ENCODE measurements around the gene PLSCR4. TPM values are rescaled to one million over a fixed set of nuclear protein-coding genes. Genes with fewer than 3 reads are reported as not detected.

Gene PLSCR4
- total and polyA plus RNA-seq, 4 donors, result 19.5 to 56.4 (median 34.9) TPM

DNA sequence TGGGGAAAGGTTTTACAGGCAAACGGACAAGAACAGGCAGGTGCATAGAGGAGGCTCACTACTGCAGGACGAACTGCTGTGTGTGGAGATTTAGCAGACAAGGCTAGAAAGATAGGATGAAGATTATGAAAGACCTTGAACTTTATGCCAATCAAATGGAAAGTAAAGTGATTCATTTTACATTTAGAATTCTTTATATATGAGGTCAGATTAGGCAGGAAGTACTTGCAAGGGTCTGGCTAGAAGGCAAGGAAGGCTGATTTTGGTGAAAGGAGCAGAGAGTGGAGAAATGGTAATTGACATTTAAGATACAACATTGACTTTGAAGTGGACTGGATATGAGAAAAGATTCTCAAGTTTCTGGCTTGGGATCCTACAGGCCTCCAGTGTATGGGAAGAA, 33.6 kb downstream of the PLSCR4 start (continued):
- TF ChIP-seq ATF3 (IDR thresholded peaks at IDR 0.05) (no peak), HNF4G (IDR thresholded peaks at IDR 0.05) (no peak), FOXA2 (IDR thresholded peaks at IDR 0.05) (no peak)

DNA sequence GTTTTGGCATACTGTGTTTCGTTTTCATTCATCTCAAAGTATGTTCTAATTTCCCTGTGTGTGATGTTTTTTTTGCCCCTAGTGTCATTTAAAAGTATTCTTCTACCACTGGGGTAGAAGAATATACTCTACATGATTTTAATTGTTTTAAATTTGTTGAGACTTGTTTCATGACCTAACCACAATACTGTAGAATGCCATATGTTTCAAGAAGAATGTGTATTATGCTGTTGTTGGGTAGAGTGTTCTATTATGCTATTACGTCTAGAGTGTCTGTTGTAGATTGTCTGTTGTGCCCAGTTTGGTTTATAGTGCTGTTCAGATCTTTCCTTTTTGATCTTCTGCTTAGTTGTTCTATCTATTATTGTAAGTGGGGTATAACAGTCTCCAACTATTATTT, 36.4 kb downstream of the PLSCR4 start:
- Histone ChIP-seq H3K9me3 (ENCODE audit: control insufficient read depth in 4 of 4, low read length in 3 of 4) (no peaks in the 10 kb centered on the region), H3K9ac (ENCODE audit: low read depth in 1 of 2, low read length in 2 of 2) (no peak overlapping the region), H3K4me1 (ENCODE audit: control insufficient read depth in 4 of 4, insufficient read depth in 4 of 4, low read length in 3 of 4) (no peaks in the 10 kb centered on the region), H3K36me3 (ENCODE audit: control insufficient read depth in 4 of 4, insufficient read depth in 3 of 4, low read depth in 1 of 4, low read length in 3 of 4) (peaks cover 3 to 5% (median 5%) of the 10 kb centered on the region in 4 donors), H3K27me3 (ENCODE audit: control insufficient read depth in 4 of 4, insufficient read depth in 4 of 4, low read length in 3 of 4) (no peaks in the 10 kb centered on the region), H3K27ac (ENCODE audit: low read depth in 1 of 2, low read length in 2 of 2) (no peak overlapping the region), H3K4me3 (ENCODE audit: low read depth in 1 of 3, low read length in 3 of 3) (no peak overlapping the region)
- TF ChIP-seq ZBTB33 (IDR thresholded peaks at IDR 0.05) (no peak), TAF1 (conservative IDR thresholded peaks at IDR 0.05) (no peak), NR2F2 (IDR thresholded peaks at IDR 0.05) (no peak), HNF4A (conservative IDR thresholded peaks at IDR 0.05) (no peak), ATF3 (IDR thresholded peaks at IDR 0.05) (no peak), GABPA (IDR thresholded peaks at IDR 0.05 in 1 of 2, conservative IDR thresholded peaks at IDR 0.05 in 1 of 2) (no peak), YY1 (IDR thresholded peaks at IDR 0.05) (no peak), EGR1 (IDR thresholded peaks at IDR 0.05; ENCODE audit: low read depth in 2 of 2) (no peak), HNF4G (IDR thresholded peaks at IDR 0.05) (no peak)
- TF ChIP-seq, protein P1, sequence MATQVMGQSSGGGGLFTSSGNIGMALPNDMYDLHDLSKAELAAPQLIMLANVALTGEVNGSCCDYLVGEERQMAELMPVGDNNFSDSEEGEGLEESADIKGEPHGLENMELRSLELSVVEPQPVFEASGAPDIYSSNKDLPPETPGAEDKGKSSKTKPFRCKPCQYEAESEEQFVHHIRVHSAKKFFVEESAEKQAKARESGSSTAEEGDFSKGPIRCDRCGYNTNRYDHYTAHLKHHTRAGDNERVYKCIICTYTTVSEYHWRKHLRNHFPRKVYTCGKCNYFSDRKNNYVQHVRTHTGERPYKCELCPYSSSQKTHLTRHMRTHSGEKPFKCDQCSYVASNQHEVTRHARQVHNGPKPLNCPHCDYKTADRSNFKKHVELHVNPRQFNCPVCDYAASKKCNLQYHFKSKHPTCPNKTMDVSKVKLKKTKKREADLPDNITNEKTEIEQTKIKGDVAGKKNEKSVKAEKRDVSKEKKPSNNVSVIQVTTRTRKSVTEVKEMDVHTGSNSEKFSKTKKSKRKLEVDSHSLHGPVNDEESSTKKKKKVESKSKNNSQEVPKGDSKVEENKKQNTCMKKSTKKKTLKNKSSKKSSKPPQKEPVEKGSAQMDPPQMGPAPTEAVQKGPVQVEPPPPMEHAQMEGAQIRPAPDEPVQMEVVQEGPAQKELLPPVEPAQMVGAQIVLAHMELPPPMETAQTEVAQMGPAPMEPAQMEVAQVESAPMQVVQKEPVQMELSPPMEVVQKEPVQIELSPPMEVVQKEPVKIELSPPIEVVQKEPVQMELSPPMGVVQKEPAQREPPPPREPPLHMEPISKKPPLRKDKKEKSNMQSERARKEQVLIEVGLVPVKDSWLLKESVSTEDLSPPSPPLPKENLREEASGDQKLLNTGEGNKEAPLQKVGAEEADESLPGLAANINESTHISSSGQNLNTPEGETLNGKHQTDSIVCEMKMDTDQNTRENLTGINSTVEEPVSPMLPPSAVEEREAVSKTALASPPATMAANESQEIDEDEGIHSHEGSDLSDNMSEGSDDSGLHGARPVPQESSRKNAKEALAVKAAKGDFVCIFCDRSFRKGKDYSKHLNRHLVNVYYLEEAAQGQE (IDR thresholded peaks at IDR 0.05), result no peak
- 94% methylated on average over 2 of the region's 2 CpGs for WGBS
- no peak for DNase-seq (ENCODE audit: low spot score)

DNA sequence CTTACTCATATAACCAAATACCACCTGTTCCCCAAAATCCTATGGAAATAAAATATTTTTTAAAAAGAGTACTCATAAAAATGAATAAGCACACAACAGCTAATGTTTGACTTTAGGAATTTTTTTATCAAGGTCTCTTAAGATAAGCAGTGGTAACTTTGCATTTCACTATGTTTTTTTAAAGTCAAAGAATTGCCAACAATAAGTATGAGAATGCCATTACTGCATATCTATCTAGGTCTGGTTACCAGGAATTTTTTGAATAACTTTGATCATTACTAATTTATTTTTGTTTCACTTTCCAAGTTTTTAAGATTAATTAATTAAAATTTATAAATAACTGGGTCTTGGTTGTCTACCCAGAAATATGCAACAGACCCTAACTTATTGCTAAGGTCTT, 41.5 kb downstream of the PLSCR4 start:
- Histone ChIP-seq H3K4me3 (ENCODE audit: low read depth in 1 of 3, low read length in 3 of 3) (no peak overlapping the region), H3K27me3 (ENCODE audit: control insufficient read depth in 4 of 4, insufficient read depth in 4 of 4, low read length in 3 of 4) (no peaks in the 10 kb centered on the region), H3K27ac (ENCODE audit: low read depth in 1 of 2, low read length in 2 of 2) (no peak overlapping the region), H3K9me3 (ENCODE audit: control insufficient read depth in 4 of 4, low read length in 3 of 4) (no peaks in the 10 kb centered on the region), H3K9ac (ENCODE audit: low read depth in 1 of 2, low read length in 2 of 2) (no peak overlapping the region), H3K36me3 (ENCODE audit: control insufficient read depth in 4 of 4, insufficient read depth in 3 of 4, low read depth in 1 of 4, low read length in 3 of 4) (peaks cover 2 to 23% (median 7%) of the 10 kb centered on the region in 4 donors), H3K4me1 (ENCODE audit: control insufficient read depth in 4 of 4, insufficient read depth in 4 of 4, low read length in 3 of 4) (no peaks in the 10 kb centered on the region)
- DNase-seq (ENCODE audit: low spot score), result no peak
- TF ChIP-seq HNF4G (IDR thresholded peaks at IDR 0.05), result no peak
- TF ChIP-seq ZBTB33 (IDR thresholded peaks at IDR 0.05), result no peak
- no peak for TF ChIP-seq RXRA (IDR thresholded peaks at IDR 0.05)
- TF ChIP-seq, protein P2, sequence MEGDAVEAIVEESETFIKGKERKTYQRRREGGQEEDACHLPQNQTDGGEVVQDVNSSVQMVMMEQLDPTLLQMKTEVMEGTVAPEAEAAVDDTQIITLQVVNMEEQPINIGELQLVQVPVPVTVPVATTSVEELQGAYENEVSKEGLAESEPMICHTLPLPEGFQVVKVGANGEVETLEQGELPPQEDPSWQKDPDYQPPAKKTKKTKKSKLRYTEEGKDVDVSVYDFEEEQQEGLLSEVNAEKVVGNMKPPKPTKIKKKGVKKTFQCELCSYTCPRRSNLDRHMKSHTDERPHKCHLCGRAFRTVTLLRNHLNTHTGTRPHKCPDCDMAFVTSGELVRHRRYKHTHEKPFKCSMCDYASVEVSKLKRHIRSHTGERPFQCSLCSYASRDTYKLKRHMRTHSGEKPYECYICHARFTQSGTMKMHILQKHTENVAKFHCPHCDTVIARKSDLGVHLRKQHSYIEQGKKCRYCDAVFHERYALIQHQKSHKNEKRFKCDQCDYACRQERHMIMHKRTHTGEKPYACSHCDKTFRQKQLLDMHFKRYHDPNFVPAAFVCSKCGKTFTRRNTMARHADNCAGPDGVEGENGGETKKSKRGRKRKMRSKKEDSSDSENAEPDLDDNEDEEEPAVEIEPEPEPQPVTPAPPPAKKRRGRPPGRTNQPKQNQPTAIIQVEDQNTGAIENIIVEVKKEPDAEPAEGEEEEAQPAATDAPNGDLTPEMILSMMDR (IDR thresholded peaks at IDR 0.05; ENCODE audit: low read depth, low read length, missing input control), result no peak
- TF ChIP-seq ATF3 (IDR thresholded peaks at IDR 0.05), result no peak
- TF ChIP-seq FOXA2 (IDR thresholded peaks at IDR 0.05), result no peak
- no peak for TF ChIP-seq SP1 (IDR thresholded peaks at IDR 0.05)
- no peak for TF ChIP-seq FOXA1 (IDR thresholded peaks at IDR 0.05)
- TF ChIP-seq, protein P1 (IDR thresholded peaks at IDR 0.05), result no peak
- no peak for TF ChIP-seq GABPA (IDR thresholded peaks at IDR 0.05 in 1 of 2, conservative IDR thresholded peaks at IDR 0.05 in 1 of 2)
- no peak for TF ChIP-seq NR2F2 (IDR thresholded peaks at IDR 0.05)
- no peak for TF ChIP-seq YY1 (IDR thresholded peaks at IDR 0.05)
- no peak for TF ChIP-seq EGR1 (IDR thresholded peaks at IDR 0.05; ENCODE audit: low read depth in 2 of 2)
